Measurements from ENCODE around the gene LMBRD1.

Gene LMBRD1

GRCh38 chr6:69624944-69625343, 171.9 kb downstream of the LMBRD1 start:
- DNase-seq: no peak

Data from cerebellar nuclear complex (tissue), 1 donor.